SKM-1 treated with dmso at 0.1 percent for 144 hours (cell line): ENCODE data around the gene RHOB.
A peak's percentile ranks its signal among the peaks of the same experiment; 100 is the strongest.

ENCODE experiments used
- DNase-seq: peaks from one replicate; lab custom pipeline; 2025; ENCODE audit not compliant: unreplicated experiment; lab: John Stamatoyannopoulos, UW

RHOB gene

GRCh38 chr2:20436716-20437470, 10.0 kb upstream of the RHOB start:
- DNase-seq, result no peak

- no peak for DNase-seq
These were observed 8.3 kb upstream of the RHOB start for GRCh38 chr2:20438334-20439192.

DNA sequence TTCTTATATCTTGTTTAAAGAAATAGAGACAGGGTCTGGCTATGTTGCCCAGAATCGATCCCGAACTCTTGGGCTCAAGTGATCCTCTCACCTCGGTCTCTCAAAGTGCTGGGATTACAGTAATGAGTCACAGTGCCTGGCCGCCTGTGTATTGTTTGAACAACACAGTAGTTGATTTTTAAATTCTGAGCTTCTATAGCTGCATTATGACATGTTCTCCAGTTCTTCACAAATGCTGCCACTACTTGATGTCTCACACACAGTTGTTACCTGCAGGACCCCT, 7.7 kb upstream of the RHOB start:
- no peak for DNase-seq

- DNase-seq, result peak; percentile 97
These were observed 7.4 kb upstream of the RHOB start for GRCh38 chr2:20439503-20439902.

GRCh38 chr2:20440001-20440560, 6.8 kb upstream of the RHOB start:
- DNase-seq, result no peak

GRCh38 chr2:20443276-20443920, 3.5 kb upstream of the RHOB start:
- peak; percentile 40 for DNase-seq

- no peak for DNase-seq
These were observed 2.5 kb upstream of the RHOB start for GRCh38 chr2:20444101-20444992.

- DNase-seq, result no peak
These were observed 1.6 kb upstream of the RHOB start for GRCh38 chr2:20444993-20445910.

GRCh38 chr2:20446255-20446916, 488 bp upstream of the RHOB start:
- DNase-seq, result no peak

DNA sequence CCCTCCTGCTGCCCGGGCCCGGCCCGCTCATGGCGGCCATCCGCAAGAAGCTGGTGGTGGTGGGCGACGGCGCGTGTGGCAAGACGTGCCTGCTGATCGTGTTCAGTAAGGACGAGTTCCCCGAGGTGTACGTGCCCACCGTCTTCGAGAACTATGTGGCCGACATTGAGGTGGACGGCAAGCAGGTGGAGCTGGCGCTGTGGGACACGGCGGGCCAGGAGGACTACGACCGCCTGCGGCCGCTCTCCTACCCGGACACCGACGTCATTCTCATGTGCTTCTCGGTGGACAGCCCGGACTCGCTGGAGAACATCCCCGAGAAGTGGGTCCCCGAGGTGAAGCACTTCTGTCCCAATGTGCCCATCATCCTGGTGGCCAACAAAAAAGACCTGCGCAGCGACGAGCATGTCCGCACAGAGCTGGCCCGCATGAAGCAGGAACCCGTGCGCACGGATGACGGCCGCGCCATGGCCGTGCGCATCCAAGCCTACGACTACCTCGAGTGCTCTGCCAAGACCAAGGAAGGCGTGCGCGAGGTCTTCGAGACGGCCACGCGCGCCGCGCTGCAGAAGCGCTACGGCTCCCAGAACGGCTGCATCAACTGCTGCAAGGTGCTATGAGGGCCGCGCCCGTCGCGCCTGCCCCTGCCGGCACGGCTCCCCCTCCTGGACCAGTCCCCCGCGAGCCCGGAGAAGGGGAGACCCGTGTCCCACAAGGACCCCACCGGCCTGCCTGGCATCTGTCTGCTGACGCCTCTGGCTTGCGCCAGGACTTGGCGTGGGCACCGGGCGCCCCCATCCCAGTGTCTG, 767 bp downstream of the RHOB start:
- DNase-seq, result no peak

GRCh38 chr2:20448246-20448976, 1.5 kb downstream of the RHOB start:
- no peak for DNase-seq

- no peak for DNase-seq
These were observed 2.1 kb downstream of the RHOB start for GRCh38 chr2:20448977-20449306.

GRCh38 chr2:20449501-20450200, 2.8 kb downstream of the RHOB start:
- no peak for DNase-seq

DNA sequence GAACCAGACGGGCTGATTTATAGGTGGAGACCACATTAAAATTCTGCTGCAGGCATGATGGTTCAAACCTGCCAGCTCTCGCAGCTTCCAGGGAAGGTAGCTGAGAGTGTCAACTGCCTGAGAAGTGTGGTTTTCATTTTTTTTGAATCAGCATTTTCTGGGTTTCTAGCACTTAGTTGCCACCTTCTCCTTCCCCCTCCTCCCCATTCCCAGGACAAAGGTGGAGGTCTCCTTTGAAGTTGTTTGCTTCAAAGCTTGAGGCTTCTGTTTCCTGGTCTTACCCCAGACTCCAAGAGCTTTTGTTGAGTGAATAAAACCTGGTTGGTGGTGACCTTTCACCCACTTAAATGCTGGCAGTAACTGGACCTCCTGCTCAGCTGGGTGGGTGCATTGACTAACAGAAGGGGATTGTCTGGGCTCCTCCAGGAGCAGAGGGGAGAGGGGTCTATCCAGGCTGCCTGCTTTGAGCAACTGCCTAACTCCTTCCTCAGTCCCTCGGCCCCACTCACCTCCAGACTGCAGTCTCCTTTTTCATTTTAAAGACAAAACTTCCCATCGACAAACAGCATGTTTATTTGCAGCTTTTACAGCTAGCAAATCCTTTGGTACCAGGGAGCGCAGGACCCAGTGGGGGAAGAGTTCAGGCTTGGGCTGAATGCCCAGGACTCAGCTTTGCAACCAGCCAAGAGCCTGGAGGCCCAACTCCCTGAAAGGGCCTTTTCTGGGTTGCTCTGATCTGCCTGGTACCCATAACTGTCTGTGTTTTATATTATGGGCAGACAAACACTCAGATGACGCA, 3.5 kb downstream of the RHOB start:
- DNase-seq, result no peak

DNA sequence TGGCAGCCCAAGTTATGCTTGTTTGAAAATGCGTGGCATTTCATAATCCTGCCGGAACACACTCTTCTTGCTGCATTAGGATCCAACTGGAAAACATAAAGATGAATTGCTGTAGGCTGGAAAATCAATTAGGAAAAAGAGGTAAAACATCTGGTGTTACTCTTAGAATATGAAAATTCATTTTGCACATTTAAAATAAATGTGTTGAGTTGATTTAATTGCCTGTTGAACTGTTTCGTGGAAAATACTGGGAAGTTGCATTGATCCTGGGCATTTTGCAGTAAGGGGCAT, 4.1 kb downstream of the RHOB start:
- no peak for DNase-seq

- DNase-seq, result no peak
These were observed 4.5 kb downstream of the RHOB start for GRCh38 chr2:20451341-20451740.
